IMR-90 (cell line): ENCODE results near the gene GARNL3. TPM values are rescaled to one million over a fixed set of nuclear protein-coding genes. Genes with fewer than 3 reads are reported as not detected.
A peak's percentile ranks its signal among the peaks of the same experiment; 100 is the strongest.

Experiments used
- ATAC-seq: fragments of 200-7000 bp; cut with Tn5 transposase; 2 replicates; pipeline ENCODE4 v1.9.1; 2020; ENCODE audit warnings: low read depth, mild to moderate bottlenecking, moderate library complexity
- BruUV-seq: library from RNA; stranded (reverse); fragments of 400-500 nt; replicated peaks from 2 replicates; lab custom pipeline; 2021; lab: Mats Ljungman, UMichigan
- CTCF ChIA-PET: fragments of 300-600 bp; formaldehyde crosslinking; extraction: SDS; loops from one replicate; lab custom pipeline; 2021; ENCODE audit warnings: antibody characterized with exemption; lab: Yijun Ruan, JAX
- POLR2A ChIA-PET: fragments of 300-600 bp; sonication (Branson Sonifier 250); formaldehyde crosslinking; loops from one replicate; lab custom pipeline; 2022; ENCODE audit warnings: antibody characterized with exemption; ENCODE audit not compliant: unreplicated experiment; lab: Charles Lee
- DNase-seq: peaks from one replicate; pipeline ENCODE4 v3.0.0; 2013
- H2AFZ ChIP-seq: replicated peaks from 2 replicates; pipeline ENCODE3; 2013; ENCODE audit warnings: low read length, mild to moderate bottlenecking; ENCODE audit not compliant: poor library complexity
- H2AK5ac ChIP-seq: 2 replicates; pipeline ENCODE4 v1.6.1; 2013; ENCODE audit warnings: low read depth, low read length, inconsistent platforms
- H2AK9ac ChIP-seq: replicated peaks from 2 replicates; pipeline ENCODE3; 2013; ENCODE audit warnings: mild to moderate bottlenecking, low read depth, low read length, moderate library complexity; ENCODE audit not compliant: poor library complexity
- H2BK120ac ChIP-seq: 2 replicates; pipeline ENCODE4 v1.6.1; 2013; ENCODE audit warnings: low read depth, low read length, inconsistent platforms
- H2BK15ac ChIP-seq: 3 replicates; pipeline ENCODE4 v1.6.1; 2013; ENCODE audit warnings: low read depth, low read length, inconsistent platforms
- H2BK20ac ChIP-seq: 2 replicates; pipeline ENCODE4 v1.6.1; 2013; ENCODE audit warnings: low read depth, mild to moderate bottlenecking, inconsistent platforms, low read length, moderate library complexity
- H2BK5ac ChIP-seq: 2 replicates; pipeline ENCODE4 v1.6.1; 2013; ENCODE audit warnings: mild to moderate bottlenecking, low read depth, low read length, inconsistent platforms; ENCODE audit not compliant: poor library complexity, severe bottlenecking
- H3K14ac ChIP-seq: replicated peaks from 2 replicates; pipeline ENCODE4 v1.6.1; 2013; ENCODE audit warnings: low read depth, low read length, inconsistent platforms
- H3K18ac ChIP-seq: 2 replicates; pipeline ENCODE4 v1.6.1; 2013; ENCODE audit warnings: low read depth, low read length, control low read depth
- H3K23ac ChIP-seq: 2 replicates; pipeline ENCODE4 v1.6.1; 2013; ENCODE audit warnings: low read depth, low read length, inconsistent platforms
- H3K27ac ChIP-seq: 2 replicates; pipeline ENCODE4 v1.5.1; 2013; ENCODE audit warnings: mild to moderate bottlenecking, control low read depth, low read length; ENCODE audit not compliant: insufficient read depth
- H3K27me3 ChIP-seq: 2 replicates; pipeline ENCODE4 v1.6.1; 2013; ENCODE audit warnings: low read length; ENCODE audit not compliant: control insufficient read depth, insufficient read depth
- H3K36me3 ChIP-seq: 2 replicates; pipeline ENCODE4 v1.6.1; 2013; ENCODE audit warnings: low read length, mixed read lengths; ENCODE audit not compliant: control insufficient read depth, insufficient read depth
- H3K4ac ChIP-seq: 2 replicates; pipeline ENCODE4 v1.6.1; 2013; ENCODE audit warnings: low read depth, low read length, inconsistent platforms
- H3K4me1 ChIP-seq: 2 replicates; pipeline ENCODE4 v1.6.1; 2013; ENCODE audit warnings: low read length, mixed read lengths; ENCODE audit not compliant: control insufficient read depth, insufficient read depth
- H3K4me2 ChIP-seq: 2 replicates; pipeline ENCODE4 v1.6.1; 2013; ENCODE audit warnings: low read depth, mild to moderate bottlenecking, control low read depth, low read length, moderate library complexity
- H3K4me3 ChIP-seq: 2 replicates; pipeline ENCODE4 v1.5.1; 2013; ENCODE audit warnings: low read depth, mild to moderate bottlenecking, control low read depth, low read length, moderate library complexity; ENCODE audit not compliant: insufficient read depth
- H3K56ac ChIP-seq: 2 replicates; pipeline ENCODE4 v1.6.1; 2013; ENCODE audit warnings: low read length, inconsistent platforms; ENCODE audit not compliant: insufficient read depth; ENCODE audit errors: extremely low read depth
- H3K79me1 ChIP-seq, 2 experiments: 2 replicates each; pipeline ENCODE4 v1.6.1; 2013; ENCODE audit warnings: low read length in 2 of 2, inconsistent platforms in 1 of 2, low read depth in 1 of 2
- H3K9ac ChIP-seq: 2 replicates; pipeline ENCODE4 v1.6.1; 2013; ENCODE audit warnings: low read depth, low read length, control low read depth
- H3K9me1 ChIP-seq: 2 replicates; pipeline ENCODE4 v1.6.1; 2013; ENCODE audit warnings: low read length, inconsistent platforms; ENCODE audit not compliant: insufficient read depth
- H3K9me3 ChIP-seq: 2 replicates; pipeline ENCODE4 v1.6.1; 2013; ENCODE audit warnings: low read length; ENCODE audit not compliant: control insufficient read depth, insufficient read depth
- H4K20me1 ChIP-seq: 2 replicates; pipeline ENCODE4 v1.6.1; 2013; ENCODE audit warnings: low read length, inconsistent platforms; ENCODE audit not compliant: insufficient read depth
- H4K5ac ChIP-seq: 2 replicates; pipeline ENCODE4 v1.6.1; 2013; ENCODE audit warnings: mild to moderate bottlenecking, low read depth, low read length, control low read depth
- H4K8ac ChIP-seq, 2 experiments: 2 replicates each; pipeline ENCODE4 v1.6.1; 2013; ENCODE audit warnings: low read depth in 2 of 2, low read length in 2 of 2, control low read depth in 1 of 2, inconsistent platforms in 1 of 2
- H4K91ac ChIP-seq: 2 replicates; pipeline ENCODE4 v1.6.1; 2013; ENCODE audit warnings: low read depth, low read length, inconsistent platforms; ENCODE audit not compliant: insufficient read depth
- BHLHE40 ChIP-seq: fragments of 150-350 bp; IDR thresholded peaks from 2 replicates; pipeline ENCODE4 v1.6.1; 2016; ENCODE audit warnings: mild to moderate bottlenecking, low read depth, low read length
- CEBPB ChIP-seq: IDR thresholded peaks from 2 replicates; pipeline ENCODE4 v1.6.1; 2012; ENCODE audit warnings: low read depth, low read length, improper control_type of control experiment
- CHD1 ChIP-seq: IDR thresholded peaks from 2 replicates; pipeline ENCODE4 v1.6.1; 2012; ENCODE audit warnings: low read depth, low read length, improper control_type of control experiment
- CTCF ChIP-seq: conservative IDR thresholded peaks from 2 replicates; pipeline ENCODE4 v1.5.1; 2012; ENCODE audit warnings: mild to moderate bottlenecking, low read depth, low read length, improper control_type of control experiment
- FOS ChIP-seq: fragments of 150-350 bp; IDR thresholded peaks from 2 replicates; pipeline ENCODE4 v1.6.1; 2016; ENCODE audit warnings: low read depth, low read length
- MAFK ChIP-seq: IDR thresholded peaks from 2 replicates; pipeline ENCODE4 v1.6.1; 2012; ENCODE audit warnings: low read depth, low read length, improper control_type of control experiment
- MAZ ChIP-seq: IDR thresholded peaks from 2 replicates; pipeline ENCODE4 v1.6.1; 2012; ENCODE audit warnings: low read depth, mild to moderate bottlenecking, low read length, improper control_type of control experiment, moderate library complexity, borderline replicate concordance
- MXI1 ChIP-seq: IDR thresholded peaks from 2 replicates; pipeline ENCODE4 v1.6.1; 2012; ENCODE audit warnings: low read depth, mild to moderate bottlenecking, low read length, moderate library complexity, borderline replicate concordance
- POLR2A ChIP-seq: IDR thresholded peaks from 2 replicates; pipeline ENCODE4 v1.6.1; 2012; ENCODE audit warnings: mild to moderate bottlenecking, low read depth, low read length
- RAD21 ChIP-seq: IDR thresholded peaks from 2 replicates; pipeline ENCODE4 v1.6.1; 2012; ENCODE audit warnings: low read length, improper control_type of control experiment
- RCOR1 ChIP-seq: IDR thresholded peaks from 2 replicates; pipeline ENCODE4 v1.6.1; 2012; ENCODE audit warnings: mild to moderate bottlenecking, low read length, improper control_type of control experiment; ENCODE audit not compliant: insufficient replicate concordance
- RFX5 ChIP-seq: IDR thresholded peaks from 2 replicates; pipeline ENCODE4 v1.8.0; 2012; ENCODE audit warnings: low read depth, mild to moderate bottlenecking, low read length, moderate library complexity
- SMC3 ChIP-seq: fragments of 150-350 bp; IDR thresholded peaks from 2 replicates; pipeline ENCODE4 v1.6.1; 2016; ENCODE audit warnings: low read depth, mild to moderate bottlenecking, antibody characterized with exemption, low read length, moderate library complexity
- WGBS, 2 experiments: methylation state at CpG; one replicate each; pipeline versions ENCODE4 v1.1.5 to v1.1.7; 2013; ENCODE audit warnings: missing lambda C conversion rate in 2 of 2; ENCODE audit not compliant: insufficient read length in 1 of 2; ENCODE audit errors: extremely low coverage in 2 of 2; 5-methylcytosine and 5-hydroxymethylcytosine counted together
- dilution Hi-C: fragments of 300-500 bp; cut with HindIII; formaldehyde crosslinking; loops from one replicate; pipeline ENCODE4 v1.14.3; 2018; ENCODE audit warnings: low sequenced_read_pairs; ENCODE audit not compliant: unreplicated experiment
- in situ Hi-C: fragments of 300-500 bp; cut with MboI; formaldehyde crosslinking; loops from 3 replicates; pipeline ENCODE4 v1.14.3; 2019; ENCODE audit warnings: low sequenced_read_pairs, inconsistent platforms, mixed read lengths
- intact Hi-C: fragments of 100-400 bp; cut with micrococcal nuclease; formaldehyde crosslinking; loops from 2 replicates; pipeline ENCODE4 v1.10.0; 2022
- polyA plus RNA-seq, 3 experiments: library from polyadenylated mRNA; depleted of rRNA; stranded (reverse); fragments of >200 nt; gene quantifications; 2 replicates each; pipeline ENCODE4 v1.2.3, GENCODE V29; 2012; ENCODE audit warnings: low replicate concordance in 1 of 3
- total RNA-seq: library from RNA; depleted of rRNA; stranded (reverse); fragments of >200 nt; gene quantifications from 2 replicates; pipeline ENCODE4 v1.2.3, GENCODE V29; 2012
- TF ChIP-seq, protein P1 (sequence below): fragments of 150-350 bp; IDR thresholded peaks from 2 replicates; pipeline ENCODE4 v1.6.1; 2016; ENCODE audit warnings: low read depth, mild to moderate bottlenecking, low read length, moderate library complexity, borderline replicate concordance

Gene GARNL3
- total and polyA plus RNA-seq, 2 of the 4 experiments (the other 2 are of a cell fraction), result 1.9 to 5.0 TPM

- Histone ChIP-seq H3K36me3 (no peaks in the 10 kb centered on the region), H3K4me1 (no peaks in the 10 kb centered on the region), H3K4me2 (peak overlapping the region; percentile 99), H2BK20ac (no peak overlapping the region), H2AK5ac (no peak overlapping the region), H4K91ac (no peak overlapping the region), H2AFZ (peak overlapping the region; percentile 98), H3K56ac (no peak overlapping the region), H3K23ac (no peak overlapping the region), H3K4ac (no peak overlapping the region; the same call in 1 of the 2 replicates), H3K4me3 (peak overlapping the region; percentile 85), H3K9ac (no peak overlapping the region), H2BK5ac (no peak overlapping the region), H3K9me3 (no peaks in the 10 kb centered on the region), H4K5ac (no peak overlapping the region), H3K9me1 (peaks cover 2% of the 10 kb centered on the region; the same call in 1 of the 2 replicates), H3K18ac (no peak overlapping the region), H4K8ac (peak overlapping the region in 1 of 2 experiments; percentile 55; a peak in 1 of 4 replicates), H3K79me1 (no peaks in the 10 kb centered on the region), H2BK120ac (no peak overlapping the region), H4K20me1 (no peaks in the 10 kb centered on the region; the same call in 1 of the 2 replicates), H3K27me3 (peaks cover 29% of the 10 kb centered on the region), H3K14ac (no peak overlapping the region), H2BK15ac (no peak overlapping the region), H3K27ac (peak overlapping the region; percentile 1; the same call in 1 of the 2 replicates), H2AK9ac (peak overlapping the region; percentile 75)
- ATAC-seq, result peak; percentile 95
- no TSS peak for BruUV-seq
- WGBS, 2 experiments, result 1% methylated on average over 27 of the region's 106 CpGs; no CpG with 5 or more reads in 1 of the 2 experiments
- in situ Hi-C loops (no loop called here), intact Hi-C loops (loop anchor here (10.0 kb wide), 1 partner anchor 200 kb away; the partner anchor contains the start of gene ZNF79), dilution Hi-C loops (no loop called here)
- ChIA-PET POLR2A (no interaction called here), CTCF (interaction anchor here (1.0 to 1.3 kb wide), 2 partner anchors 10 to 172 kb away, joined by 4 to 6 read pairs; partner anchors contain the start of gene SLC2A8)
- peak; percentile 81 for DNase-seq
- TF ChIP-seq, protein P1, sequence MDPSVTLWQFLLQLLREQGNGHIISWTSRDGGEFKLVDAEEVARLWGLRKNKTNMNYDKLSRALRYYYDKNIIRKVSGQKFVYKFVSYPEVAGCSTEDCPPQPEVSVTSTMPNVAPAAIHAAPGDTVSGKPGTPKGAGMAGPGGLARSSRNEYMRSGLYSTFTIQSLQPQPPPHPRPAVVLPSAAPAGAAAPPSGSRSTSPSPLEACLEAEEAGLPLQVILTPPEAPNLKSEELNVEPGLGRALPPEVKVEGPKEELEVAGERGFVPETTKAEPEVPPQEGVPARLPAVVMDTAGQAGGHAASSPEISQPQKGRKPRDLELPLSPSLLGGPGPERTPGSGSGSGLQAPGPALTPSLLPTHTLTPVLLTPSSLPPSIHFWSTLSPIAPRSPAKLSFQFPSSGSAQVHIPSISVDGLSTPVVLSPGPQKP, result no peak
- no peak for TF ChIP-seq CHD1
- peak; percentile 35; the same call in 1 of the 2 replicates for TF ChIP-seq MAZ
- no peak for TF ChIP-seq CTCF
- no peak for TF ChIP-seq BHLHE40
- TF ChIP-seq SMC3, result no peak
- no peak for TF ChIP-seq CEBPB
- TF ChIP-seq RCOR1, result no peak
- peak; percentile 61 for TF ChIP-seq MXI1
- TF ChIP-seq FOS, result no peak
- TF ChIP-seq RAD21, result no peak
- TF ChIP-seq RFX5, result no peak
- no peak for TF ChIP-seq POLR2A
- no peak for TF ChIP-seq MAFK
Measured at GRCh38 chr9:127224883-127225739, 39.5 kb upstream of the GARNL3 start.
